ENCODE data around the gene XPNPEP2.

The XPNPEP2 gene

GRCh38 chrX:129800186-129800585 lies 61.4 kb downstream of the XPNPEP2 start:
- no peak for DNase-seq

DNA sequence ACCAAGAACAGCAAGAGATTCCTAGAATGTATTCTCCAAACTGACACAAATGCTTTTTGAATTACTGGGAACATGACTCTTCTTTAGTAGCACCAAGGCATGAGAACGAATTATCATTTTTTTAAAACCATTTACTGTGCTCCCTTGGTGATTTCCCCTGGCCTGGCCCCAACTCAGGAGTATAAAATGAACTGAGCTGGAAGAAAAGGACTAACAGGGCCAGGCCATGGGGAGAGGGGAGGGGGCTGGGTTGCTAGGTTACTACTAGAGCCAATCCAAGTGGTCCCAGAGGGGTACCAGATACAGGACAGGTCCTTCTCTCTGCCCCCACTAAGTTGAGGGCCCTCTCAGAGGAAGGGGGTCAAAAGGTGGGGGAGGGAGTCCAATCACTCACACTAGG lies 64.1 kb downstream of the XPNPEP2 start:
- DNase-seq: no peak

- no peak for DNase-seq
Observed at GRCh38 chrX:129804806-129805205, 66.0 kb downstream of the XPNPEP2 start.

- no peak for DNase-seq
Observed at GRCh38 chrX:129808158-129808828, 69.5 kb downstream of the XPNPEP2 start.

GRCh38 chrX:129808829-129809796 lies 70.3 kb downstream of the XPNPEP2 start:
- DNase-seq: no peak

DNA sequence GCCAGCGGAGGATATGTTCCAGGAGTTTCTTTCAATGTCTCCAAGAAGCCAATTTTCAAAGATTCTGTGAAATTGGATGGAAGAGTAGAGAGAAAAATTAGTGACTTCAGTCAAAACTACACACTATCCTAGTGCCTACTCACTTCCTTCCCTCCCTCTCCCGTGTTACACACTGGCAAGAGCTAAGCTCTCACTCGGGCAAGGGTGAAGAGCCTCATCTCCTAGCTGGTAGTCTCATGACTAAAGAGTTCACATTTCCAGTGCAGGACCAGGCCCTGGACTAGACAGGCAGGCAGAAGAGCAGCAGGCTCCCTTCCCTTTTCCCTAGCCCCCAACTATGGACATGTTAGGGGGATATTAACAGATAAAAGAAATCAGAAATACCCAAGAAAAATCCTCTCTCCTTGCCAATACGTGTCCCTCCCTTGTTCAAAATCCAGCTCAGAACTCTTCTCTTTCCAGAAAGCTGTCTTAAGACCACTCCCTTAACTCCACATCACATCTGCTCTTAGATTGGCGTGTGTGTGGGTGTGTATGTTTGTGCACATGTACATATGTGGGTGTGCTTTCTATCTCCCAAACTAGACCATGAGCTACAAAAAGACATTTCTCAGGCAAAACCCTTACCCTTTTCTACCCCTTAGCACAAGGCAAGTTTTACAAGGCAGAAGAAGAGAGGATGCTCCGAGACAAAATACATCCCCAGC lies 75.0 kb downstream of the XPNPEP2 start:
- no peak for DNase-seq

DNA sequence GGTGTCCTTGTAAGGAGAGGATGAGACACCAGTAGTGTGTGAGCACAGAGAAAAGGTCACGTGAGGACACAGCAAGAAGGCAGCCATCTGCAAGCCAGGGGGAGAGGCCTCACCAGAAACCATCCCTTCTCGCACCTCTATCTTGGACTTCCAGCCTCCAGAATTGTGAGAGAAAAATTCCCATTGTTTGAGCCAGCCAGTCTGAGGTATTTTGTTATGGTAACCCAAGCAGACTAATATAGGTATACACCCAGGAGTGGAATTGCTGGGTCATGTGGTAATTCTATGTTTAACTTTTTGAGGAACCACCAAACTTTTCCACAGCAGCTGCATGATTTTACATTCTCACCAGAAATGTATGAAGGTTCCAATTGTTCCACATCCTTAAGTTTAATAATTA lies 79.3 kb downstream of the XPNPEP2 start:
- DNase-seq: no peak

All from activated CD4-positive, CD25-positive, alpha-beta regulatory T cell (primary cell).